Measurements from ENCODE around the gene NFYC.

Gene NFYC

GRCh38 chr1:40797668-40798010 lies 106.1 kb downstream of the NFYC start:
- DNase-seq (ENCODE audit: insufficient read length, low spot score): no peak
- no peak for TF ChIP-seq SPI1 (IDR thresholded peaks at IDR 0.05; ENCODE audit: low read depth, low read length)
- TF ChIP-seq POU2F2 (IDR thresholded peaks at IDR 0.05; ENCODE audit: low read depth, low read length): no peak
- no peak for TF ChIP-seq POLR2A (IDR thresholded peaks at IDR 0.05; ENCODE audit: low read depth, low read length)
- TF ChIP-seq POLR2AphosphoS5 (IDR thresholded peaks at IDR 0.05; ENCODE audit: low read depth, low read length): no peak
- no peak for TF ChIP-seq PAX5 (IDR thresholded peaks at IDR 0.05; ENCODE audit: insufficient read depth, low read length, severe bottlenecking)
- TF ChIP-seq TAF1 (IDR thresholded peaks at IDR 0.05; ENCODE audit: low read depth, low read length): no peak
- no peak for FAIRE-seq

- FAIRE-seq (no peak), DNase-seq (ENCODE audit: insufficient read length, low spot score) (no peak)
- TF ChIP-seq PAX5 (IDR thresholded peaks at IDR 0.05; ENCODE audit: insufficient read depth, low read length, severe bottlenecking): no peak
- TF ChIP-seq SPI1 (IDR thresholded peaks at IDR 0.05; ENCODE audit: low read depth, low read length): peak; percentile 57
These were observed 107.1 kb downstream of the NFYC start for GRCh38 chr1:40798366-40799281.

GRCh38 chr1:40799351-40799867 lies 107.9 kb downstream of the NFYC start:
- DNase-seq (ENCODE audit: insufficient read length, low spot score) (no peak), FAIRE-seq (no peak)
- TF ChIP-seq TAF1 (IDR thresholded peaks at IDR 0.05; ENCODE audit: low read depth, low read length) (no peak), POLR2A (IDR thresholded peaks at IDR 0.05; ENCODE audit: low read depth, low read length) (no peak), POLR2AphosphoS5 (IDR thresholded peaks at IDR 0.05; ENCODE audit: low read depth, low read length) (no peak)

- no peak for DNase-seq (ENCODE audit: insufficient read length, low spot score)
- no peak for FAIRE-seq
- TF ChIP-seq TAF1 (IDR thresholded peaks at IDR 0.05; ENCODE audit: low read depth, low read length) (no peak), SPI1 (IDR thresholded peaks at IDR 0.05; ENCODE audit: low read depth, low read length) (no peak), POU2F2 (IDR thresholded peaks at IDR 0.05; ENCODE audit: low read depth, low read length) (no peak), POLR2A (IDR thresholded peaks at IDR 0.05; ENCODE audit: low read depth, low read length) (no peak), POLR2AphosphoS5 (IDR thresholded peaks at IDR 0.05; ENCODE audit: low read depth, low read length) (no peak), PAX5 (IDR thresholded peaks at IDR 0.05; ENCODE audit: insufficient read depth, low read length, severe bottlenecking) (no peak)
These were observed 110.2 kb downstream of the NFYC start for GRCh38 chr1:40801742-40802077.

GRCh38 chr1:40802078-40802741 lies 110.7 kb downstream of the NFYC start:
- peak; percentile 91 for DNase-seq (ENCODE audit: insufficient read length, low spot score)
- FAIRE-seq: peak; percentile 91
- TF ChIP-seq SPI1 (IDR thresholded peaks at IDR 0.05; ENCODE audit: low read depth, low read length): no peak
- TF ChIP-seq POU2F2 (IDR thresholded peaks at IDR 0.05; ENCODE audit: low read depth, low read length): no peak
- TF ChIP-seq POLR2AphosphoS5 (IDR thresholded peaks at IDR 0.05; ENCODE audit: low read depth, low read length): no peak
- TF ChIP-seq TAF1 (IDR thresholded peaks at IDR 0.05; ENCODE audit: low read depth, low read length): no peak
- no peak for TF ChIP-seq POLR2A (IDR thresholded peaks at IDR 0.05; ENCODE audit: low read depth, low read length)

- TF ChIP-seq PAX5 (IDR thresholded peaks at IDR 0.05; ENCODE audit: insufficient read depth, low read length, severe bottlenecking) (no peak), TAF1 (IDR thresholded peaks at IDR 0.05; ENCODE audit: low read depth, low read length) (no peak), POU2F2 (IDR thresholded peaks at IDR 0.05; ENCODE audit: low read depth, low read length) (no peak), POLR2AphosphoS5 (IDR thresholded peaks at IDR 0.05; ENCODE audit: low read depth, low read length) (no peak), SPI1 (IDR thresholded peaks at IDR 0.05; ENCODE audit: low read depth, low read length) (no peak), POLR2A (IDR thresholded peaks at IDR 0.05; ENCODE audit: low read depth, low read length) (no peak)
- DNase-seq (ENCODE audit: insufficient read length, low spot score) (no peak), FAIRE-seq (peak; percentile 47)
These were observed 111.2 kb downstream of the NFYC start for GRCh38 chr1:40802742-40803113.

GRCh38 chr1:40803447-40803846 lies 111.9 kb downstream of the NFYC start:
- DNase-seq (ENCODE audit: insufficient read length, low spot score): no peak
- TF ChIP-seq TAF1 (IDR thresholded peaks at IDR 0.05; ENCODE audit: low read depth, low read length): no peak
- TF ChIP-seq POLR2AphosphoS5 (IDR thresholded peaks at IDR 0.05; ENCODE audit: low read depth, low read length): no peak
- TF ChIP-seq SPI1 (IDR thresholded peaks at IDR 0.05; ENCODE audit: low read depth, low read length): no peak
- TF ChIP-seq POU2F2 (IDR thresholded peaks at IDR 0.05; ENCODE audit: low read depth, low read length): no peak
- TF ChIP-seq PAX5 (IDR thresholded peaks at IDR 0.05; ENCODE audit: insufficient read depth, low read length, severe bottlenecking): no peak
- TF ChIP-seq POLR2A (IDR thresholded peaks at IDR 0.05; ENCODE audit: low read depth, low read length): no peak
- no peak for FAIRE-seq

- TF ChIP-seq PAX5 (IDR thresholded peaks at IDR 0.05; ENCODE audit: insufficient read depth, low read length, severe bottlenecking): no peak
- FAIRE-seq (peak; percentile 67), DNase-seq (ENCODE audit: insufficient read length, low spot score) (no peak)
These were observed 112.4 kb downstream of the NFYC start for GRCh38 chr1:40803902-40804301.

GRCh38 chr1:40806240-40806639 lies 114.7 kb downstream of the NFYC start:
- no peak for TF ChIP-seq POLR2AphosphoS5 (IDR thresholded peaks at IDR 0.05; ENCODE audit: low read depth, low read length)
- TF ChIP-seq POU2F2 (IDR thresholded peaks at IDR 0.05; ENCODE audit: low read depth, low read length): no peak
- no peak for TF ChIP-seq PAX5 (IDR thresholded peaks at IDR 0.05; ENCODE audit: insufficient read depth, low read length, severe bottlenecking)
- TF ChIP-seq TAF1 (IDR thresholded peaks at IDR 0.05; ENCODE audit: low read depth, low read length): no peak
- no peak for TF ChIP-seq POLR2A (IDR thresholded peaks at IDR 0.05; ENCODE audit: low read depth, low read length)
- TF ChIP-seq SPI1 (IDR thresholded peaks at IDR 0.05; ENCODE audit: low read depth, low read length): no peak
- FAIRE-seq (no peak), DNase-seq (ENCODE audit: insufficient read length, low spot score) (no peak)
